ENCODE measurements around the gene KCNMA1. TPM values are rescaled to one million over a fixed set of nuclear protein-coding genes. Genes with fewer than 3 reads are reported as not detected.

KCNMA1 gene
- total and polyA plus RNA-seq, 10 of the 15 experiments (the other 5 are each of a cell fraction or from before 2014, with no cell fraction given), result 8.5 to 77.0 (median 21.3) TPM

GRCh38 chr10:76970711-76971519 is 666.7 kb downstream of the KCNMA1 start:
- H3K4me1 ChIP-seq (ENCODE audit: control insufficient read depth, insufficient read depth, low read length), result no peaks in the 10 kb centered on the region
- H3K27ac ChIP-seq (ENCODE audit: control insufficient read depth, insufficient read depth), result no peak overlapping the region
- DNase-seq (ENCODE audit: low read depth, low spot score) (no peak), ATAC-seq (no peak), FAIRE-seq (no peak)
- no peak overlapping the region for H3K9ac ChIP-seq (ENCODE audit: control insufficient read depth, insufficient read depth, low read length)
- no TSS peak for BruUV-seq (replicated peaks)
- no peaks in the 10 kb centered on the region for H3K27me3 ChIP-seq (replicated peaks in 1 of 2; ENCODE audit: control insufficient read depth in 2 of 2, insufficient read depth in 2 of 2, low read length in 1 of 2)
- H3K79me2 ChIP-seq (ENCODE audit: control insufficient read depth, insufficient read depth, low read length), result no peaks in the 10 kb centered on the region
- RAD21 ChIA-PET (ENCODE audit: unreplicated experiment), result no interaction called here
- CTCF ChIA-PET, result interaction anchor here (1.3 kb wide), 1 partner anchor 48 kb away, joined by 4 read pairs; no protein-coding TSS in a partner anchor
- H4K20me1 ChIP-seq (ENCODE audit: control insufficient read depth, insufficient read depth), result no peaks in the 10 kb centered on the region
- H3K4me3 ChIP-seq, result no peak overlapping the region
- H2AFZ ChIP-seq (ENCODE audit: control insufficient read depth, low read depth, low read length), result no peak overlapping the region
- no peaks in the 10 kb centered on the region for H3K9me3 ChIP-seq (replicated peaks; ENCODE audit: control insufficient read depth, insufficient read depth, low read length)
- SMC1A ChIA-PET (ENCODE audit: uncharacterized antibody, unreplicated experiment), result interaction anchor here (0.5 kb wide), 1 partner anchor 135 kb away, joined by 3 read pairs; no protein-coding TSS in a partner anchor
- WGBS (ENCODE audit: insufficient coverage, insufficient replicate concordance, low lambda C conversion rate, missing lambda C conversion rate), result 33% methylated on average over 6 of the region's 6 CpGs
- H3K4me2 ChIP-seq (ENCODE audit: control insufficient read depth, insufficient read depth), result no peak overlapping the region
- in situ Hi-C loops (cut with MboI) (no loop called here), intact Hi-C loops (cut with micrococcal nuclease; ENCODE audit: unreplicated experiment) (no loop called here)
- POLR2A ChIA-PET, result no interaction called here
- H3K36me3 ChIP-seq (ENCODE audit: control insufficient read depth in 2 of 2, insufficient read depth in 2 of 2, low read length in 1 of 2), result no peaks in the 10 kb centered on the region
- no peak for TF ChIP-seq RAD21 (IDR thresholded peaks at IDR 0.05; ENCODE audit: insufficient read depth, low read depth, low read length)
- no peak for TF ChIP-seq TCF12 (IDR thresholded peaks at IDR 0.05; ENCODE audit: low read depth, low read length)
- TF ChIP-seq TCF3 (IDR thresholded peaks at IDR 0.05; ENCODE audit: borderline replicate concordance, insufficient read depth, low read depth, low read length), result no peak
- no peak for TF ChIP-seq CEBPZ (IDR thresholded peaks at IDR 0.05; ENCODE audit: low read depth, low read length)
- TF ChIP-seq E4F1 (IDR thresholded peaks at IDR 0.05; ENCODE audit: borderline replicate concordance, partially characterized antibody), result no peak
- TF ChIP-seq ESRRA (IDR thresholded peaks at IDR 0.05; ENCODE audit: low read length), result no peak
- TF ChIP-seq TARDBP (IDR thresholded peaks at IDR 0.05; ENCODE audit: borderline replicate concordance), result no peak
- no peak for TF ChIP-seq BCLAF1 (IDR thresholded peaks at IDR 0.05)
- no peak for TF ChIP-seq NBN (IDR thresholded peaks at IDR 0.05)
- no peak for TF ChIP-seq POLR2A (IDR thresholded peaks at IDR 0.05; ENCODE audit: low read depth, low read length)
